ENCODE measurements around the gene TWIST1. TPM values are rescaled to one million over a fixed set of nuclear protein-coding genes. Genes with fewer than 3 reads are reported as not detected.

The TWIST1 gene
- total and polyA plus RNA-seq, 2 experiments from 2014 or later: 0.24 TPM

- Histone ChIP-seq H3K79me2 (replicated peaks; ENCODE audit: insufficient read depth) (no peaks in the 10 kb centered on the region), H3K4me2 (no peak overlapping the region), H4K20me1 (replicated peaks; ENCODE audit: insufficient read depth) (no peaks in the 10 kb centered on the region), H3K36me3 (ENCODE audit: insufficient read depth) (no peaks in the 10 kb centered on the region), H2AFZ (no peak overlapping the region), H3F3A (replicated peaks; ENCODE audit: low read depth) (no peaks in the 10 kb centered on the region), H3K9me2 (ENCODE audit: insufficient read depth) (no peaks in the 10 kb centered on the region), H3K27ac (ENCODE audit: low read depth) (no peak overlapping the region), H3K27me3 (ENCODE audit: insufficient read depth) (no peaks in the 10 kb centered on the region), H3K4me3 (no peak overlapping the region), H3K4me1 (ENCODE audit: insufficient read depth) (no peaks in the 10 kb centered on the region)
- Mint-ChIP-seq H3K36me3 (ENCODE audit: low read depth) (no peaks in the 10 kb centered on the region), H3K4me3 (no peak overlapping the region), H3K9me3 (no peaks in the 10 kb centered on the region), H3K27ac (no peak overlapping the region), H3K27me3 (ENCODE audit: insufficient read depth, low read depth, poor library complexity) (no peaks in the 10 kb centered on the region), H3K4me1 (no peaks in the 10 kb centered on the region)
- no peak for DNase-seq (ENCODE audit: low spot score)
- TF ChIP-seq NANOG (IDR thresholded peaks at IDR 0.05; ENCODE audit: borderline replicate concordance) (no peak), ZNF462 (CRISPR knock-in tag; IDR thresholded peaks at IDR 0.05) (no peak), CREB1 (CRISPR knock-in tag; IDR thresholded peaks at IDR 0.05; ENCODE audit: low read depth) (no peak), EZH2phosphoT487 (IDR thresholded peaks at IDR 0.05; ENCODE audit: unreplicated experiment) (no peak), REST (IDR thresholded peaks at IDR 0.05; ENCODE audit: unreplicated experiment) (no peak), ZNF114 (CRISPR knock-in tag; IDR thresholded peaks at IDR 0.05) (no peak), STAT1 (IDR thresholded peaks at IDR 0.05; ENCODE audit: unreplicated experiment) (no peak), ETS1 (IDR thresholded peaks at IDR 0.05) (no peak), POLR2AphosphoS5 (IDR thresholded peaks at IDR 0.05; ENCODE audit: low read depth) (no peak), CTCF (conservative IDR thresholded peaks at IDR 0.05; ENCODE audit: low read depth in 2 of 2) (no peak), ZNF331 (CRISPR knock-in tag; IDR thresholded peaks at IDR 0.05; ENCODE audit: low read depth) (no peak), JUNB (IDR thresholded peaks at IDR 0.05; ENCODE audit: unreplicated experiment) (no peak), EZH2 (IDR thresholded peaks at IDR 0.05; ENCODE audit: low read depth, unreplicated experiment) (no peak)
- no peak for ATAC-seq
Observed at GRCh38 chr7:19161671-19162070, 44.2 kb upstream of the TWIST1 start.

Data from GM23338 (cell line).